ENCODE measurements around the gene UBAP1.
A peak's percentile ranks its signal among the peaks of the same experiment; 100 is the strongest.
"Not testable (repeated sequence)": the region's sequence is repeated elsewhere in the genome, so short reads cannot be mapped to it uniquely, and the experiment has no call there.

UBAP1 gene

DNA sequence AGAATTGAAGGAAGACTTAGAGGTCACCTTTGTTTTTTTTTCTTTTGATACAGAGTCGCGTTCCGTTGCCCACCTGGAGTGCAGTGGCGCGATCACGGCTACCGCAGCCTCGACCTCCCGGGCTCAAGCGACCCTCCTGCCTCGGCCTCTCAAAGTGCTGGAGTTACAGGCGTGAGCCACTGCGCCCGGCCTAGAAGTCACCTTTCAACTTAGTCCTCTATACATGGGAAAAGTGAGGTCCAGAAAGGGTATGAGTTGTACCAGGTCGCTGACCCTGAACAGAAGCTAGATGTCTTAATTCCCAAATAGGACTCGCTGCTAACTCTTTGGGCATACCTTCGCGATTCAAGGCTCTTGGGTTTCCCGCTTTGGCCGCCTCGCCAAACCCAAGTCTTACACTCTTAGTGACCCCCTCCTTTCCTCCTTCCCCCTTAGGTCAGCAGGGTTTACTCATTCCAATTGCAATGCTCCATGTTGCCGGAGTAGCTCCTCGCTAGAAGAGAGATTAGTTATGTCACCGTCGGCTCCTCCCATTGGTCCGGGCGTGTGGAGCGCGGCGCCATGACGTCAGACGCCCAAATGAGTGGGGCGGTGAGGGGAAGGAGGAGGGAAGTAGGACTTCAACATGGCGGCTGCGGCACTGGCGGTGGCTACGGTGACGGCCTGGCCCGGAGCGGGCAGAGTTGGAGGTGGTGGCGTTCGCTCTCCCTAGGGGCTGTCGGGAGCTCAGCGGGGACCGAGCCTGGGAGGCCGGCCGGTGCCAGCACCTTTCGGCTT is at the start of gene UBAP1:
Gene UBAP1 (plus strand): TSS at position 608 of the 777 bp plus-strand sequence. CDS start 41,872 bp downstream, outside the sequence.
- peak; percentile 98 for DNase-seq

DNA sequence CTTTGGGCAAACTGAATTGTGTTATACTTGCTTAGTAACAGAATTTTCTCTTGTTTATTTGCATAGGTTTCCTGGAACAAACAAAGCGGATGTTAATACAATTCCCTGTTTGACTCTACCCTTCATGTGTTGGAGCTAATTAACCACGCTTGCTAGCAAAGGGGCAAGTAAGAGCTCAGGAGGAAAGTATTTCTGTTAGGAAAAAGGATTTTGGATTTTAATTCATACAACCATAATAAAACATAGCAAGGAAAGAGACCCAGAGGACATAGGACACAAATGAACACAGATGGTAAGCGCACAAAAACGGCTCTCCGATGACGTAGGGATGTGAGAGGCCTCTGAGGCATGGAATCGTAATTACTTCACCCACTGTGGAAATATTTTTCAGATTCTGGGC is 47.3 kb upstream of the UBAP1 start:
- no peak for DNase-seq

DNA sequence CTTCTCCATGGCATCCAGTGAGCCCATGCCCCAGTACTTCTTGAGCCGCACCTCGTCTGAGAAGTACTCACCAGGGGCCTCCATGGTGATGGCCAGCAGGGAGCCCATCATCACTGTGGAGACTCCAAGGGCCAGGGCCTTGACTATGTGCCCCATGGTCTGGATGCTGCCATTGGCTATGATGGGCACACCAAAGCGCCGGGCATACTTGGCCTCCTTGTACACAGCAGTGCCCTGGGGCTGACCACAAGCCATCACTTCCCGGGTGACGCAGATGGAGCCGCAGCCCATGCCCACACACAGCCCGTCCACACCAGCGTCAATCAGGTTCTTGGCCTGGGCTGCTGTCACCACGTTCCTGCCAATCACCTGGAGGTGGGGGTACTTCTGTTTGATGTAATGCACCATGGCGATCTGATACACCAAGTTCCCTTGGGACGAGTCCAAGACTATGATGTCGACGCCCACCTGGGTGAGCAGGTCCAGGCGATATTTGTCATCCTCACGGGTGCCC is 45.4 kb upstream of the UBAP1 start:
- no peak for DNase-seq

DNA sequence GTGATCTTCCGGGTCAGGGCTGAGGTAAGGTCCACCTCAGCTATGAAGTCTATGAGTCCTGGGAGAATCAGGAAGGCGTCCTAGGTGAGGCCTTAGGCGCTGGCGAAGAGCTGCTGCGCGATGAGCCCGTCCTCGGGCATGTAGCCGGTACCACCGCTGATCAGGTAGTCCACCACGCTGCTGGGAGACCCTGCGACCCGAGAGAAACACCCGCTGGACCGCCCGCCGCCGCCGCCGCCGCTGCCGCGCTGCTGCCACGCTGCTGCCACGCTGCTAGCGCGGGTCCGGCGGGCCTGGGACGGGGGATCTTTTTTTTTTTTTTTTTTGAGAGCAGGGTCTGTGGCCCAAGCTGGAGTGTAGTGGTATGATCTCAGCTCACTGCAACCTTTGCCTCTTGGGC is 44.3 kb upstream of the UBAP1 start:
- DNase-seq = no peak

DNA sequence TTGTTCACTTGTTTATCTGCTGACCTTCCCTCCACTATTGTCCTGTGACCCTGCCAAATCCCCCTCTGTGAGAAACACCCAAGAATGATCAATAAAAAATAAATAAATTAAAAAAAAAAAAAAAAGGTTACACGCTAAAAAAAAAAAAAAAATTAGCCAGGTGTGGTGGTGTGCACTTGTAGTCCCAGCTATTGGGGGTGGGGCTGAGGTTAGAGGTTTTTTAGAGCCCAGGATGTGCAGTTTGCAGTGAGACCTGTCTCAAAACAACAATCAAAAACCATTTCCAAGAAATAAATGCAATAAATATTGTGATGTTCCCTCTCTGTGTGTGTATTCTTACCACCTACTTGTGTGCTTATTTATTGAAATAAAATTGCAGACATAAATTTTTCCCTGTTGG is 40.2 kb upstream of the UBAP1 start:
- DNase-seq = not testable (repeated sequence)

DNA sequence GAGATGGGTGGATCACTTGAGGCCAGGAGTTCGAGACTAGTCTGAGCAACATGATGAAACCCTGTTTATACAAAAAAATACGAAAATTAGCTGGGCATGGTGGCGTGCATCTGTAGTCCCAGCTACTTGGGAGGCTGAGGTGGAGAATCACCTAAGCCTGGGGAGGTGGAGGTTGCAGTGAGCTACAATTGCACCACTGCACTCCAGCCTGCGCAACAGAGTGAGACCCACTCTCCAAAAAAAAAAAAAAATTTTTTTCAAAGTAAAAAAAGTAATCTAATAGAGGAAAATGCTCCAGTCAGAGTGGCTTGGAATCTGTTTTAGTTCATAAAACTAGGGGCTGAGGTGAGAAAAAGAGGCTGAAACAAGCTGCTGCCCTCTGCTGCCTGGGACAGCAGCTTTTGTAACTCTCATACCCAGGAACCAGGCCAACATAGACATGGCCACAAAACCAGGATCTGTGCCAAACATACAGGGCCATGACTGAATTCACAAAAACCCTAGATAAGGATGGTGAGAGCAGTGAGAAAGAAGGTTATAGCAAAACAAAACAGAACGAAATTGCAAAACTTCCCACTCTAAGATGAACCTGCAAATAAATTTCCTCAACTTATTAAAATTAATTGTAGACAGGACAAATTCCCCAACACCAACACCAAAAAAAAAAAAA is 39.2 kb upstream of the UBAP1 start:
- no peak for DNase-seq

DNA sequence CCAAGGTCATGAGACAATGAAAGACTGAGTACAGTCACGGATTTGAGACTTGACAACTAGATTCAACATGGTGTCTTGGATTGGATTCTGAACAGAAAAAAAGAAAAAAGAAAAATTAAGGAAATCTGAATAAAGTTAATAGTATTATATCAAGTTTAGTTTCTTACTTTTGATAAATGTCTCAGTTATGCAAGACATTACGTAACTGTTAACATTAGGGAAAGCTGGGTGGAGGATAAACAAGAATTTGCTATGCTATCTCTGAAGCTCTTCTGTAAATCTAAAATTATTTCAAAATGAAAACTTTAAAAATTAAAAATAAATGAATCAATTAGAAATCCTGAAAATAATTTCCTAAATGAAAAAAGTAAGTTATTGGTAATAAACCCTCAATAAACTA is 38.0 kb upstream of the UBAP1 start:
- no peak for DNase-seq

DNA sequence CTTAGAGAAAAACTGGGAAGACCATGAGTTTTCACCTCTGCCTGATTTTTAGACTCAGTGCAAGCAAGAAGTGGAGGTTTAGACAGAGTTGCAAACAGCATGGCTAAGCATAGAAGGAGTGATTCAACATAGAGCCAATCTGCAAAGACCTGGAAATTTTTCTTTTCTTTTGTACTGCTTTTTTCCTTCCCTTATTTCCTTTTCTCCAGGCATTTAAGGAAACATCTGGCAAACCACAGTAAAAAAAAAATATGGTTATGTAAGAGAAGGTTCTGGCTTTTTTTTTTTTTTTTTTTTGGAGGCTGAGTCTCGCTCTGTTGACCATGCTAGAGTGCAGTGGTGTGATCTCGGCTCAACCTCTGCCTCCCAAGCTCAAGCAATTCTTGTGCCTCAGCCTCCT is 35.7 kb upstream of the UBAP1 start:
- no peak for DNase-seq

DNA sequence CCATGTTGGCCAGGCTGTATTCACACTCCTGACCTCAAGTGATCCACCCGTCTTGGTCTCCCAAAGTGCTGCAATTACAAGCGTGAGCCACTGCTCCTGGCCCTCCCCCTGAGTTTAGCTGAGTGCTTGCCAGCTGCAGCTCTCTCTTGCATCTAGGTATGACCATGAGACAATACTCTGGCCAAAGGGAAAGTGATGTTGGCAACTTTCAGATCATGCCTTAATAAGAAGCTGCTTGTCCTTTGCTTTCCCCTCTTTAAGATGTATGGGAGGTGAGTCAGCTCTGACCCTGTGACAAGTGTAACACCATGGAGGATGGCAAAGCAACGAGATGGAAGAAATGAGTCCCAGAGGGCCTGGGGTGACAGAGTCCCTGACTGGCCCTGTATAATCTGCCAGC is 33.7 kb upstream of the UBAP1 start:
- no peak for DNase-seq

DNA sequence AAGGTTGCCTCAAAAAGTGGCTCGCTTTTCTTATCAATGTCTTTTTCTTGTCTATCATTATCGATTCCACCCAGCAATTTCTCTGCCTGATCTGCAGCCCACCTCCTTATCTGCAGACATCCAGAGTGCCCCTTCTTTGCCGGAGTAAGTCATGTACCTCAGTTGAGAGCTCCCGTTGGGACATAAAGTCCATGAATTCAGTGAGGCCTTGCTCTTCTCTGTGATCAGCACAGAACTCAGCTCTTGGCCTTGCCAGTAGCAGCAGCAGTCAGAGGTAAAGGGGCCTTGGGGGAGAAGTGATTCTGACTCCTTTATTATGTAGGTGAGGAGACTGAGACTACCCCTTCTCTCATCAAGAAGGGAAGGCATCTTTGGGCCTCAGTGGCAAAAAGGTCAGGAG is 27.4 kb upstream of the UBAP1 start:
- no peak for DNase-seq

DNA sequence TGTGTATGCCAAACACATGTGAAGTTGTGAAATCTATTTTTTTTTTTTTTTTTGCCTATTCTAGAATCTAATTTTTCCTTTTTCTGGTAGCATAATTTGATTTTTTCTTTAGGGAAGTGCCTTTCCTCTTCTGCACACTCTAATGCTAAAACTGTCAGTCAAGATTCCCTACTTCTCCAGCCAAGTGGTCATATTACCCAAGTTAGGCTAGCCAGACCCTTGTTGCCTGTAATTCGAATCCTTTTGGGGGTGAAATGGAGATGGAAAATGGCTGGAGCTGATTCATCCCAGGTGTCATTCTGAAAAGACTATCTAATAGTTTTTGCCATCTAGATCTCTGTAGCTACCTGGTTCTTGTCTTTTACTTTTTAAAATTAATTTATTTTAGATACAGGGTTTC is 24.8 kb upstream of the UBAP1 start:
- DNase-seq = no peak

DNA sequence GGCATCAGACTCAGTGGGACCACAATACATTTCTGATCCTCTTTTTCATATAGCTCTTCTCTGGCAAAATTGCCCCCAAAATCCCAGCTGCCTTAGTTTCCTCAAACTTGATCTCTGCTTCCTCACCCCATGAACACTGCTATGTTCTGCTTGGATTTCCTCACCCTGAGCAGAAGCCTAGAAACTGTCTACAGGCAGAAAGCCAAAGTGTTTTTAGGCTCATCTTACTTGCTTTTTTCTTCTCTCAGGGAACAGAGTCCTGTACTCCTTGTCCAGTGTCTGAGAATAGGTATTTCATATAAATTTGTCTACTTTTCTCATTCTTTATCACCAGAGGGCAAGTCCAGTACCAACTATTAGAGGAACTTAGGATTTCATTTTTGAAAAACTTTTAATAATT is 21.5 kb upstream of the UBAP1 start:
- DNase-seq = no peak

DNA sequence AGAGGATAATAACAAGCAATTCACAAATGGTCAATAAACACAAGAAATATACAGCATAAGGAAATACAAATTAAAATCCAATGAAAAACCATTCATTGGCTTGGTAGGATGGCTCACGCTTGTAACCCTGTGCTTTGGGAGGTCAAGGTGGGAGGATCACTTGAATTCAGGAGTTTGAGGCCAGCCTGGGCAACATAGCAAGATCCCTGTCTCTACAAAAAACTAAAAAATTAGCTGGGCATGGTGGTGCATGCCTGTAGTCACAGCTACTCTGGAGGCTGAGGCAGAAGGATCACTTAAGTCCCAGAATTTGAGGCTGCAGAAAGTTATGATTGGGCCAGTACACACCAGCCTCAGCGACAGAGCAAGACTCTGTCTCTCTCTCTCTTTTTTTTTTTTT is 20.9 kb upstream of the UBAP1 start:
- DNase-seq = no peak

DNA sequence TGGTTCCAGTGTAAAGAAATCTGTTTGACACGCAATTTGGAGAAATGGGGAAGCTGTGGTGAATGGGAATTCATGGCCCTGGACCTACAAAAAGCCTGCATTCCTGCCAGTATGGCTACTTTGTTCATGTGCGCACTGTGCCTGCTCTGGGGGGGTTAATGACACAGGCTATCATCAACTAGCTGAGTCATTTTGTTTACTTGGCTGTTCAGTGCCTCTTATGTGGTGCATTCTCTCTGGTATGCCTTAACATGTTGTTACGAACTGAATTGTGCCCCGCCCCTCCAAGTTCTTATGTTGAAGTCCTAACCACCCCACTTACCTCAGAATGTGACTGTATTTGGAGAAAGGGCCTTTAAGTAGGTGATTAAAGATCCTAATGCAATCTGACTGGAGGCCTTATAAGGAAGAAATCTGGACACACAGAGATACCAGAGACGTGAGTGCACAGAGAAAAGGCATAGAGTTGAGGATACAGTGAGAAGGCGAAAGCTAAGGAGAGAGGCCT is 20.4 kb upstream of the UBAP1 start:
- DNase-seq = no peak

DNA sequence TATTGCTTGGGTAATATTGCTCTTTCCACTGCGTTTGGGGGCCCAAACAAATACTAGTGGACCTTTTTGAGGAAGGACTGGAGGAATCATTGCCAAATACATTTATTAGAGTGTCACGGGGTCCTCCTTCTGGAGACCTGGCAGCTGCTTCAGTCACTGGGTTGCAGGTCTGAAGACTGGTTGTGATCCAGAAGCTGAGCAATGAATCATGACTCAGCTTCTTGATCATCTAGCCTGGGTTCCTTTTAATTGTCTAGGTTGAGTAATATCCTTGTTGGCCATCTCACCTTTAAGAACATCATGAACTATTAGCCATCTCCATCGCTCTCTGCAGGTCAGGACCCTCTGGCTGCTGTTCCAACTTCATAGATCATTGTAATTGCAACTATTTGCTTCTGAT is 15.4 kb upstream of the UBAP1 start:
- DNase-seq = no peak

DNA sequence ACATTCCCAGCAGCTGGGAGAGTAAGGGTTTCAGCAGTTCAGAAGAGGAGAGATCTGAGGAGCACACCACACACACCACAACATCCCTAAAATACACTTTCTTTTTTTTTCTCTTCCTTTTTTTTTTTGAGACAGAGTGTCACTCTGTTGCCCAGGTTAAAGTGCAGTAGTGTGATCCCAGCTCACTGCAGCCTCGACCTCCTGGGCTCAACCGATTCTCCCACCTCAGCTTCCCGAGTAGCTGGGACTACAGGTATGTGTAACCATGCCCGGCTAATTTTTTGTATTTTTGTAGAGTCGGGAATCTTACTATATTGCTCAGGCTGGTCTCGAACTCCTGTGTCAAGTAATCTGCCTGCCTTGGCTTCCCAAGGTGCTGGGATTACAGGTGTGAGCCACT is 9.7 kb upstream of the UBAP1 start:
- DNase-seq = no peak

DNA sequence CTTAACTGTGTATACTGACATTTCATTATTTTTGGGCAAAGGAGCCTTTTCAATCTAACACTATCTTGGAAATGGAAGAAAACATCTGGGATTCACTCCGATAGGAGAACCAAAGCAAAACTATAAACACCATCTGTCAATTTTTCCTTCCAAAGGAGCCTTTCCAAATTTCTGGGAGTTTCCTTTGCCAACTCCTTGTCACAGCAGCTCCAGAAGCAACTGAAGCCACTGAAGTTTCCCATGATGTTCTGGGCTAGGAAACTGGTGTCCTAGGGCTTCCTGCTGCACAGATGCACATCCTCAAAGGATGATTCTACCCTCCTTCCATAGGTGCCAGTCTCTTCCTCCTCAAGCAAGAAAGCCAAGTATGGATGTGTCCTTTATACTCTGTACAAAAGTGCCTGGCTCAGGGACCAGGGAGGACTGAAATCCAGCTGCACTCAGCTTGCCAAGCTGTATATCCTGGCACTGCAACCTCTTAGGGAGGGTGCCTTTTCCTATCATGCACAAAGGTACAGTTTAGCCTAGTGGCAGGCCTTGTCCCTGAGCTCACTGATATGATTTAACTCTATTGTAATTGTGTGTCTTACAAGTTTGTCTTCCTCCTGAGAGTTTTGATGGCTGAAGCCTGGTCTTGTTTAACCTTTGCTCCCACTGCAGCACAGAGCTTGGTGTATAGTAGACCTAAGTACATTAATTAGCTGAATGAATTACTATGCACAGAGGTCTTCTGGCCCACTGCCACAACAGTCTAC is 8.4 kb upstream of the UBAP1 start:
- DNase-seq = no peak

DNA sequence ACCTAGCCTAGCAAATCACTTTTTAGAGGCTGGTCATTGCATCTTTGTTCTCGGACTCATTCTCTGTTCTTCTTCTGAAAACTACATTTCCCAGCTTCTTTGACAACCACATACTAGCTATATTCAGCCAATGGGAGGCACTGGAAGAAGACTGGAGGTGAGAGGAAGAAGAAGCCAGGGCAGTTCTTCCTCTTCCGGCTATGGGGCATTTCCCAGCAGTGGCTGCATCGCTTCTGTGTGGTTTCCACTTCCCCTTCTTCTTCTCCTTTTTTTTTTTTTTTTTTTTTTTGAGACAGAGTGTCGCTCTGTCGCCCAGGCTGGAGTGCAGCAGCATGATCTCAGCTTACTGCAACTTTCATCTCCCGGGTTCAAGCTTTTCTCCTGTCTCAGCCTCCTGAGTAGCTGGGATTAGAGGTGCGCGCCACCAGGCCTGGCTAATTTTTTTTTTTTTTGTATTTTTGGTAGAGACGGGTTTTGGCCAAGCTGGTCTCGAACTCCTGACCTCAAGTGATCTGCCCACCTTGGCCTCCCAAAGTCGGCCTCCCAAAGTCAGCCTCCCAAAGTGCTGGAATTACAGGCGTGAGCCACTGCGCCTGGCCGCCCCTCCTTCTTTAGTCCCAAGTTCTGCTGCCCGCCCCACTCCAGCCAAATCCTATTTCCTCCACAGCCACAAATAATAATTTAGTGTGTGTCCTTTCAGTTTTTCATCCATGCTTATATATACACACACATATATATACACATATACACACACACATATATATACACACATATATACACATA is 6.9 kb upstream of the UBAP1 start:
- DNase-seq = peak; percentile 64

DNA sequence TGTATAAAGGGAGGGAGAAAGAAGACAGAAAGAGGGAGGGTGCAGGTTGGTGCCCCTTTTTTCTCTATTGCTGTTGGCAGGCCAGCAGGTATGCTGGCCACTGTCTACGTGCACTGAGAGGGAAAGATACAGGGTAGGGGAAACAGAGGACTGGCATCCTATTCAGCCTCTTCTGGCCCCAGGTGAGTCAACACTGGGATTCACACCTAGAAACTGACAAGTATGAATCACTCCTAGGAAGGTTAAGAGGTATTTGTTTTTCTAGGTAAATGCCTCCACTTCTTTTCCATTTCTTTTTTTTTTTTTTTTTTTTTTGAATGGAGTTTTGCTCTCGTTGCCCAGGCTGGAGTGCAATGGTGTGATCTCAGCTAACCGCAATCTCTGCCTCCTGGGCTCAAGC is 2.8 kb upstream of the UBAP1 start:
- DNase-seq = no peak

DNA sequence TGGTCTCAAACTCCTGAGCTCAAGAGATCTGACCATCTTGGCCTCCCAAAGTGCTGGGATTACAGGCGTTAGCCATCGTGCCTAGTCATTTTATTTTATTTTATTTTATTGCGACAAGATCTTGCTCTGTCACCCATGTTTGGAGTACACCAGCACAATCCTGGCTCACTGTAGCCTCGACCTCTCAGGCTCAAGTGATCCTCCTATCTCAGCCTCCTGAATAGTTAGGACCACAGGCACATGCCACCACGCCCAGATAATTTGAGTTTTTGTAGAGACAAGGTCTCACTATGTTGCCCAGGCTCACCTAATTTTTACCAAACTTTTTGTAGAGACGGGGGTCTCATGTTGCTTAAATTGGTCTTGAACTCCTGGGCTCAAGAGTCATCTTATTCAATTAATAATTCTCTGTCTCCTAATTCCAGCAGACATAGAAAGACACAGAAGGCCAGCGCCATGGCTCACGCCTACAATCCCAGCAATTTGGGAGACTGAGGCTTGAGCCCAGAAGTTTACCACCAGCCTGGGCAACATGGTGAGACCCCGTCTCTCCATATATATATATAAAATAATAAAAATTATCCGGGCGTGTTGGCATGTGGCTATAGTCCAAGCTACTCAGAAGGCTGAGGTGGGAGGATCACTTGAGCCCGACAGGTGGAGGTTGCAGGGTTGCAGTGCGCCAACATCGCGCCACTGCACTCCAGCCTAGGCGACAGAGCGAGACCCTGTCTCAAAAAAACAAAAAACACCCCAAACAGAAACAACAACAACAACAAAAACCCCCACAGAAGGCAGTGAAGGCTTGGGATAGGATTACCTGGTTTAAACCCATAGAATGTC is 1.0 kb upstream of the UBAP1 start:
- no peak for DNase-seq

DNA sequence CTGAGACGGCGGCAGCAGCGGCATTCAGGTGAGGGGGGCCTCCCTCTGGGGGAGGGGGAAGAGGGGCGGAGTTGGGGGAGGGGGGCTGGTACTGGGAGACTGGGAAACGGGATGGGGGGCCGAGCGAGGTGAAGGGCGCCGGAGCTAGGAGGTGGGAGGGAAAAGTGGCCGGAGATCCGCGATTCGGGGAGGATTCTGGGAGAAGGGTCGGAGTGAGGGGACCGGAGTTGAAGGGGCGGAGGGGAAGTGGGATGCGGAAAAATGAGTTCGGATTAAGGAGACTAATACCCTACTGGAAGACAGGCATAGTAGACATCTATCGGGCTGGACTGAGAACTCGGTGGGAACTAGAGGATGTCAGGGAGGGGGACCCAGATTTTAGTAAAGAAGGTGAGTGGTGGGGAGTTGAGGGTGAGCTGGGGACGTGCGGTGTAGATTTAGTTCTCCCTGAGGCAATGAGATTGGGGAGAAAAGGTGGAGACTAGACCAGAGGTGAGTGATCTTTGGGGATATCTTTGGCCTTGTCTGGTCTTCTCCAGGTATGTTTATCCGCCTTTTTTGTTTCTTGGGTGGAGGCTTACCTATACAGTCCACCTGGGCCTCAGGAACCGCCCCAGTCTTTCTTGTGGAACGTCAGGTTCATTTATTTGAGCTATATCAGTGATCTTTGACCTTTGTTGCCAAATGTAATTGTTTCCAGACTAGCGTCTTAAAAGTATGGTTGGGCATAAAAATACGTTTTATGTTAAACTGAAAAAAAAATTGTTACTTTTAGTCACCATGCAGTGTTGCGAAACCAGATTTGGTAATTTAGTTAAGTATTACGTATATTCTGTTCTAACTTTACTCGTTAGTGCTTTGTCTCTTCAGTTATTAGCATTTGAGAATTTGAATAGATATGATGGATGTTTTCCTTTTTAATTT is 632 bp downstream of the UBAP1 start:
- DNase-seq = no peak
